ENCODE data around the gene GBP7. TPM values are rescaled to one million over a fixed set of nuclear protein-coding genes. Genes with fewer than 3 reads are reported as not detected.
"Not testable (repeated sequence)": the region's sequence is repeated elsewhere in the genome, so short reads cannot be mapped to it uniquely, and the experiment has no call there.

Gene GBP7, protein sequence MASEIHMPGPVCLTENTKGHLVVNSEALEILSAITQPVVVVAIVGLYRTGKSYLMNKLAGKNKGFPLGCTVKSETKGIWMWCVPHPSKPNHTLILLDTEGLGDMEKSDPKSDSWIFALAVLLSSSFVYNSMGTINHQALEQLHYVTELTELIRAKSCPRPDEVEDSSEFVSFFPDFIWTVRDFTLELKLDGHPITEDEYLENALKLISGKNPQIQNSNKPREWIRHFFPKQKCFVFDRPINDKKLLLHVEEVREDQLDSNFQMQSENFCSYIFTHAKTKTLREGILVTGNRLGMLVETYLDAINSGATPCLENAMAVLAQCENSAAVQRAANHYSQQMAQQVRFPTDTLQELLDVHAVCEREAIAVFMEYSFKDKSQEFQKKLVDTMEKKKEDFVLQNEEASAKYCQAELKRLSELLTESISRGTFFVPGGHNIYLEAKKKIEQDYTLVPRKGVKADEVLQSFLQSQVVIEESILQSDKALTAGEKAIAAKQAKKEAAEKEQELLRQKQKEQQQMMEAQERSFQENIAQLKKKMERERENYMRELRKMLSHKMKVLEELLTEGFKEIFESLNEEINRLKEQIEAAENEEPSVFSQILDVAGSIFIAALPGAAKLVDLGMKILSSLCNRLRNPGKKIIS
- total RNA-seq = not detected
- long read RNA-seq = 0 reads

DNA sequence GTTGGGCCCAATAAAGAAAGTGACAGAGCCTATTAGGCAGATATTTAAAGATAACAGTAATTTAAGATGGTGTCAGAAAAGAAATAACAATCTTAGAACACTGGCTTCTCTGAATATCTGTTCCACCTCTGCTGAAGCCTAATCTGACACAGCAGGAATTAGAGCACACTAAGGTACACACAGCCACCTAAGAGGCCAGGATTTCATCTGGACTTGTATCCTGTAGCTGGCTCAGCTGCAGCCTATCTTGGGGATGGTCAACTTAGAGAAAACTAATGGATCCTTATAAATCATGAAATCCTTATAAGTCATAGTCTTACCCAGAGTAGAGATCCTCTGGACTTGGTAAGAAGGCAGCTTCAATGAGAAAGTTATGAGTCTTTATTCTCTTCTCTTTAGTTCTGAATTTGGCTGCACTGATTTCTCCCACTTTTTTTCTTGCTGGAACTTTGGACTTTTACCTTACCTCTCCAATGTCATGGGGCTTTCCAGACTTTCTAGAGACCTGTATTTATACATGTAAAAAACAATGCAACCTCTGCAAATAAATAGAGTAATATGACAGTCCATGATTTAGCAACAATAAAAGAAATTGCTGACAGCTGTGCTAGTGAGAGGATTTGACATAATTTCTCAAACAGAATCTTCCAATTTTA is at the start of gene GBP7:
TSS of gene GBP7 (minus strand) at position 403 of the 656 bp plus-strand sequence. CDS start 4,068 bp downstream, outside the sequence.
- no peak for DNase-seq (ENCODE audit: low spot score)

DNA sequence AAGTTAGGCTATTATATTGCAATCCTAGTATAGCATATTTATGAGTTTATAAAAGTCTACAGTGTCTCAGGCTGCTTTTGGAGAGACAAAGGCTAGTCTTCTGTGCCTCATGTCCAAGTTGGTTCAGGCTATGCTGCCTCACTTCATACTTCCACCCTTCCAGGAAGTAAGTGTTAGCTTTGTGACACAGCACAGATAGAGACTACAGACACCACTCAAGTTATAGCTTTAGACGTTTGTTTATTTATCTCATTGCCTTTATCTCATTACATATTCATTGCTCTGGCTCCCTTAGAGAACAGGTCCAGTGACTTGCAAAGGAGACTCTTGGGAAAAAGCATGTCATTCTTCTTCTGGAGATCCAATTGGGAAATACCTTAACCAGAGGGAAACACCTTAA is 45.5 kb upstream of the GBP7 start:
- no peak for DNase-seq (ENCODE audit: low spot score)

DNA sequence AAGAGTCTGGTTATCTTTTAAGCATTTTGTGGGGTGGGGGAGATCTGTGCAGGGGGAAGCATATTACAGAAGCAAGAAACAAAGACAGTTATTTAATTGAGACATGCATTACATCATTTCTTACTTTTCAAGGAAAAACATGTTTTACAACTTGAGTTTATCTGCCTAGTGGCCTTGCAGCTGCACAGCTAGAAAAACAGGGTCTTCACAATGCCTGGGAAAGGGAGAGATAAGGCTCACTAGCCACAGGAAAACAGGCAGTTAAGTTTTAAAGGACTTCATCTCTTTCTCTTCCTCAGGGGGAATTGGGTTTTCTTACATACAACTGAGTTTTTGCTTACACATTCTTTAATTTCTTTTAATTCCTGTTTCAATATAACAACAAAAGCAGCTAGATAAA is 44.0 kb upstream of the GBP7 start:
- DNase-seq (ENCODE audit: low spot score) = not testable (repeated sequence)

DNA sequence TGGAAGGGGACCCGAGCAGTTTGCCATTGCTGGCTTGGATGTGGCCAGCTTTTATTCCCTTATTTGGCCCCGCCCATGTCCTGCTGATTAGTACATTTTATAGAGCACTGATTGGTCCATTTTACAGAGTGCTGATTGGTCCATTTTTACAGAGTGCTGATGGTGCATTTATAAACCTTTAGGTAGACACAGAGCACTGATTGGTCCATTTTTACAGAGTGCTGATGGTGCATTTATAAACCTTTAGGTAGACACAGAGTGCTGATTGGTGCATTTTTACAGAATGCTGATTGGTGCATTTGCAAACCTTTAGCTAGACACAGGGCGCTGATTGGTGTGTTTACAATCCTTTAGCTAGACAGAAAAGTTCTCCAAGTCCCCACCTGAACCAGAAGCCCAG is 43.1 kb upstream of the GBP7 start:
- DNase-seq (ENCODE audit: low spot score) = not testable (repeated sequence)

DNA sequence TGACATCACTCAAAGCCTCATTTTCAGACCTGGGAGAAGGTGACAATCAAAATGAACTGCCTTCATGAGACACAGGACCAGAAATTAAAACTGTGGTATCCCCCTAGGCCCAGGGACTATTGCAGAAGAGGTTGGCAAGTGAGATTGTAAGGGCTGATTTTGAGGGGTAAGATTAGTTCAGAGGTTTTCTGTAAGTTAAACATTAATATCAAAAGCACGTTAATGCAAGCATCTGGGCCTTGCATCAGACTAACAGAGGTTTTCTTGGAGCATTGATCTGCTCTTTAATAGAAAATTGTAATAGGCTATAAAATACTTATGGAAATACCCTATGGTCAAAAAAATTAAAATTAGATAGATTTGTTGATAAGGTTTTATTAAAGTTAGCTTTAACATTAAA is 37.5 kb upstream of the GBP7 start:
- no peak for DNase-seq (ENCODE audit: low spot score)

DNA sequence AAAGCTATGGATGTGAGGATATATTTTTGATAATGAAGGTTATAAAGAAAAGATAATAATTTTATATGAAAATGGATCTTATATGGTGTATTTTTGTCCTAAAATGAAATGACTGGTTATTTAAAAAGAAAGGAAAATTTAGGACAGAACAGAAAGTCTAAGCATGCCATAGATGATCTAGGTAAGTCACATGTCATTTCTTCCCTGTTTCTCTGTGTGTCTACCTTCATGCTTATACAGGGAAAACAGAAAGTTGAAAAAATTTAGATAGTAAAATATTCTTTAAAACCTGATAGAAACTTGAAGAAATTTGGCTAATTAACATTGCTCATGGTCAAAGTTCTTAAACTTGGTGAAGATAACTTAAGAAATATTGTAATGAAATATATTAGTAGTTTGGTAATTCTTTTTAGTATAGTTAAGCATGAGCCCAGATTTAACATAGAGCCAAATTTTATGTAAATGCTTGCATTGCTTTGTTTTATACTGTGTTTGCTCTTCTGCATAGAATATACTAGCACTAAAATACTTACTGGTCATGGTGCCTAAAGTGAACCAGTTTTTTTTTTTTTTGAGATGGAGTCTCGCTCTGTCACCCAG is 35.3 kb upstream of the GBP7 start:
- no peak for DNase-seq (ENCODE audit: low spot score)

DNA sequence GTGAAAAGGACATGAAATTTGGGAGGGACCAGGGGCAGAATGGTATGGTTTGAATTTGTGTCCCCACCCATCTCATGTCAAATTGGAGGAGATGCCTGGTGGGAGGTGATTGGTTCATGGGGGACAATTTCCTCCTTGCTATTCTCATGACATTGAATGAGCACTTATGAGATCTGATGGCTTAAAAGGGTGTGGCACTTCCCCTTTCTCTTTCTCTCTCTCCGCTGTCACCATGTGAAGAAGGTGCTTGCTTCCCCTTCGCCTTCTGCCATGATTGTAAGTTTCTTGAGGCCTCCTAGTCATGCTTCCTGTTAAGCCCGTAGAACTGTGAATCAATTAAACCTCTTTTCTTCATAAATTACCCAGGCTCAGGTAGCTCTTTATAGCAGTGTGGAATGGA is 30.6 kb upstream of the GBP7 start:
- no peak for DNase-seq (ENCODE audit: low spot score)

DNA sequence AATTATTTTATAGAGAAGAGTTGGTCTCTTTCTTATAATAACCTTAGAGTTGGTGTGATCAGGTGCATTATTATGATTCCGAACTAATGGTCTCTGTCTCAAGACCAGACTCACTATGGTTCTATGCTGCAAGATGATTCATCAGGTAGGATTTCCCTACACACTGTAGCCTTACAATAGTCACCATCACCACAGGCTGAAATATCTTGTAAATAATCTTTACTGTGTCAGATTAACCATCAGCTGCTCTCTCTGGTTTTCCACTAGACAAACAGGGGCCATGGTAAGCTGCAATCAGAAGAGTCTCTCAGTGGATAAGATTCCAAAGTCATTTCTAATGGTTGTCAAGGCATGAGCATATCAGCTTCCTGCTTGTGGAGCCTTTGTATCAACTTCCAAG is 27.4 kb upstream of the GBP7 start:
- DNase-seq (ENCODE audit: low spot score) = no peak

DNA sequence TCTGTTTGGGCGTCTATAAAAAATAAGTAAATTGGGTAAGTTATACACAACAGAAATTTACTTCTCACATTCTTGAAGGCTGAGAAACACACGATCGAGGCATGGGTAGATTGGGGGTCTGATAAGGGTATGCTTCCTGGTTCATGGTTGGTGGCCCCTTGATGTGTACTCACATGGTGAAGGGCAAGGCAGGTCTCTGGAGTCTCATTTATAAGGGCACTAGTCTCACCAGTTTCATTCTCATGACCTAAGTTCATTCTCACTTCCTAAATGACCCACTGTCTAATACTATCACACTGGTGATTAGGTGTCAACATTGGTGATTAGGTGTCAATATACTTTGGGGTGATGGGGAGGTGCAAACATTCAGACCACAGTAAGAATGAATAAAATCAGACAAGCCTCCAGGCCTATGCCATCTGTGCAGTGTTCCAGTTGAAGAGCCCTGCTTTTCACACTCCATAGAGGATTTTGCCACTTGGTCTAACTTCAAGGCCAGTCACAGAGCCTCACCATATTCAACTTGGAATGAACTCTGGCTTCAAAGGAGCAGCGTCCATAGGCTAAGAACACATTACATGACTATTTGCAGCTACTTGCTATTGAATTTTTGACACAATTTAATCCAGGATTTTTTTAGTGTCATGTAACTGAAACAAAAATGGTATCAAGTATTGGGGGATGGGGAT is 25.4 kb upstream of the GBP7 start:
- no peak for DNase-seq (ENCODE audit: low spot score)

DNA sequence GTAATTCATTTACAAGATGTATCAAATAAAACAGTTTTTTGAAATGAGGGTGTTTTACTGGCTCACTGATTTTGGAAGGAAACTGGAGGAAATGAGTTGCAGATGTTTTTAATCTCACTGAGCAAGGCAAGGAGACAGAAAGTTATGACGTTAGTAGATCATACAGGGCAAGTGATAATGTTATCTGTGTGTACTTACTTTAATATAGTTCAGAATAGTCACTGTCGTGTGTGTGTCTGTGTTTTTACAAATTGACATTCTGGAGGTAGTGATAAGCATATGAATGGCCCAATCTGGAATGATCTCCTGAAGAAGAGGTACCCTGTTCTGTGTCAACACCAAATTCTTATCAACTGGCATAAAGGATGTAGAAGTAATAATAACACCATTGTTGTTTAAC is 24.9 kb upstream of the GBP7 start:
- no peak for DNase-seq (ENCODE audit: low spot score)

DNA sequence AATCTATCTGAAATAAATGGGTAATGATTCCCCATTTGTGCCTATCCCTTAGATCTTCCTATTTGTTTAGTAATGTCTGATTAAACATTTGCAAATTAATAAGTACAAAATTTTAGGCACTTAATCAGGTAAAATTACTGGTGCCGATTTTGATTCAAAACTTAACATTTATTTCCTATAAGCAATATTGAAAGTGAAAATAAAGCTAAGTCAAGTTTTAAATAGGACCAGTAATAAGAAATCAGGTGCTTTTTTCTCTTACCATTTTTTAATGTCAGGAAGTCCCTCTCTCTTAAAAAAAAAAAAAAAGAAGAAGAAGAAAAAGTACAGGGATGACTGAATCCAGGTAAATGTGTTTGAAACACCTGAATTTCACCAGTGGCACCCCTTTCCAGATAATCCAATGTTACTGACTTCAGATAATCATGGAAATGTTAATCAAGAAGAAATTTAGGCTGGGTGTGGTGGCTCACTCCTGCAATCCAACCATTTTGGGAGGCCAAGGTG is 23.8 kb upstream of the GBP7 start:
- no peak for DNase-seq (ENCODE audit: low spot score)

DNA sequence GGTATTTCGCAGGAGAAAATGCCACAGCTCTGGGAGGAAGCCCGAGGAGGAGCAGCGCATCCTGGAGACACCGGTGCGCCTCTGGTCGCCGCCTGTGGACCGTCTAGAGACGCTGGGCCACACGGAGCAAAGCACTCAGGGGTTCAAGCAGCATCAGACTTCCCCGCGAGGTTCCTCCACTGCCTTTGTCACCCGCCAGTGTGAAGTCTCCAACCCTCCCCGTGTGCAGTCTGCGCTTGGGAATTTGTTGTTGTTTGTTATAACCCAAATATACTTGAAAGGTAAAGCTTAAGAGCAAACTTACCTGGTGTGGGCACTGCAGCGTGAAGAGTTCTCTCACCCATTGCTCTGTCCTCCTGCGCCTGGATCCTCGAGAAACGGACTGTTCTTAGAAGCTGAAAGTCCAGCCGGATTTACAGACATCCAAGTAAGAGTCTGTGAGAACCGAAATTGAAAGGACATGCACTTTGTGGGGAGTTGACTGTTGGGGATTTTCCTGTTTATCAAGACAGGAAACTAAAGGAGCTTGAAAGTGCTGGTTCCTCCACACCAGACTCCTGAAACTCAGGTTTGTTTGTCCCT is 22.8 kb upstream of the GBP7 start, which contains the start of gene GBP4:
TSS of gene GBP4 (minus strand) at position 452 of the 582 bp plus-strand sequence. CDS start at position 344, 108 bp downstream.
- DNase-seq (ENCODE audit: low spot score) = no peak

DNA sequence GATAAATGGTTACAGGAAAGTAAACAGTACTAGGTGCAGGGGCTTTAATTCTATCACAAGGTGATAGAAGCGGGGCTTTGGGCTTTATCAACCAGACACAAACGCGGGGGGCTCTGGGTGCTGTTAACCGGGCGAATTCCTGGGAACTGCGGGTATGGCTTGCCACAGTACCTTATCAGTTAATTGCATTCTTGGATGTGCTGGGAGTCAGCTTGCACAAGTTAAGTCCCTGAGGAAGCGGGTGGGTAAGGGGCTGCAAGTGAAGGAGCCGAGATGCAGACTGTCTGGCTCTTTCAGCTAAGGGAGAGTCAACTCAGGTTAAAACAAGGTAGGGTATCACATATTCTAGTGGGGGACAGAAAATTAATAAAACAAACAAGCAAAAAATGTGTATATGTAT is 22.3 kb upstream of the GBP7 start:
- DNase-seq (ENCODE audit: low spot score) = no peak

DNA sequence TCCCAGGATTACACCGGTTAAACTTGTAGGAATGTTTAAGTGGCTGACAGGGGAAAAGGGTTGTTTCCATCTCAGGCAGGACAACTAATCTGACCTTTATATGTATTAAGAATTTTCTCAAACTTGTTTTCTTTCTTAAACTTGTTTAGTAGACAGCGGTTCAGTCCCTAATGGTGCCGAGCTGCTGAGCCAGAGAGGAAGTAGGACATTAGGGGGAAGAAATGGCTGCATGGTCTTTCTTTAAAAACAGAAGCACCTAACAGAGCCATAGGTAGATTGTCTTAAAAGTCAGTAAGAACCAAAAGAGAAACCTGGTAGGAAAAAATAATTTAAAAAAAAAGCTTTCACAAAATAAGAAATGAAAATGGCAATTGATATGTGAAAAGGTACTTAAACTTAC is 19.7 kb upstream of the GBP7 start:
- no peak for DNase-seq (ENCODE audit: low spot score)

DNA sequence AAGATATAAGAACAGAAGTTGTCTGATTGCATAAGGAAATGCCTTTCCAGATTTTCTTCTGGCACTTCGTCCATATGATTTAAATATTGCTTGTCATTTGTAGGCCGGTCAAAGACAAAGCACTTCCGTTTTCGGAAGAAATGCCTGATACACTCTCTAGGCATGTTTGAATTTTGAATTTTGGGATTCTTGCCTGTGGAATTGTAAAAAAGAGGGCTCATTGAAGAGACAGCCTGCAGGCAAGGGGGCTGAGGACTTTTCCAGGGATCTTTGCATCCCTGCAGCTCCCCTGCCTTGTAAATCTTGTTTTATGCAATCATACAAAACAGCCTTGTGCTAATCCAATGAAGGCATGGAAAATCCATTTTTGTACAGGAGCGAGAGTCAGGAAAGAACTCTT is 15.5 kb upstream of the GBP7 start:
- no peak for DNase-seq (ENCODE audit: low spot score)

DNA sequence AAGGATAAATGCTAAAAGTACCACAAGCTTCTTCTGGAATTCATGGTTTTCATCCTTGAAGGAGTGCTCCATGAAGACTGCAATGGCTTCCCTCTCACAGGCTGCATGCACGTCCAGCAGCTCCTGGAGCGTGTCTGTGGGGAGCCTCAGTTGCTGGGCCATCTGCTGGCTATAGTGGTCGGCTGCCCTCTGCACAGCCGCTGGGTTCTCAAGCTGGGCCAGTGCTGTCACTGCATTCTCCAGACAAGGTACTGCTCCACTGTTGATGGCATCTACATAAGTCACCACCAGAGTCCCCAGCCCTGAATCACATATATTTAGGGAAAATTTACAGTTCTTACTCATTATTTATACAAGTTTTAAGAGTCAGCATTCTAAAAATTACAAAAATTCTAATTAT is 14.2 kb upstream of the GBP7 start:
- no peak for DNase-seq (ENCODE audit: low spot score)

DNA sequence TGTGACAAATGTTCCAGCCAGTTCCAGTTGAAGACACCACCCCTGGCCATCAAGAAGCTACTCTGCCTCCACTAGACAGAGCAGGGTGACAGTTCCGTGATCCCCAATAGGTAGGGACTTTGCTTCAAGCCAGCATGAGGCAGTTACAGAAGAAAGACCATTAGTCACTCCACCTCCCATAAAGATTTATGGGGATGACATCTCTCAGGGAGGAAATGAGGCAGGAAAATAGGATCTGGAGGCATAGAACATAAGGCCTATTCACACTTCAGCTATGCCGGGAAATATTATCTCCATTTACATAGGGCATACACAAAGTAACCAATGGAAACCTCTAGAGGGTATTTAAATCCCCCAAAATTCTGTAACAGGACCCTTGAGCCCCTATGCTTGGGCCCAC is 3.5 kb upstream of the GBP7 start:
- no peak for DNase-seq (ENCODE audit: low spot score)

DNA sequence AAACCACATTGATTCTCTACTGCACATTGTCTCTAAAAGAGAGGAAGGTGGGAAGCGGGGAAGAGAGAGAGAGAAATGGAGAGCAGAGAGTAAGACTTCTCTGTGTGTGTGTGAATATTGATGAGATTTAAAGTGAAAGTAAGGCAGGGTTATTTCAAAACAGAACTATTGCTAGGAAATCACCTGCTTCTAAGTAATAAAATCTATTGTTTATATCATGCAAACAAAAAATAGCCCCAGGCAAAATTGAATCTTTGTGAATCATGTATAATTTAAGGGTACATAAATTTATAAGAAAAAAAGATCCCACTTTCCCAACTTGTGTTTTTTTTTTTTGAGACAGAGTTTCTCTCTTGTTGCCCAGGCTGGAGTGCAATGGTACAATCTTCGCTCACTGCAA is 1.2 kb upstream of the GBP7 start:
- no peak for DNase-seq (ENCODE audit: low spot score)

DNA sequence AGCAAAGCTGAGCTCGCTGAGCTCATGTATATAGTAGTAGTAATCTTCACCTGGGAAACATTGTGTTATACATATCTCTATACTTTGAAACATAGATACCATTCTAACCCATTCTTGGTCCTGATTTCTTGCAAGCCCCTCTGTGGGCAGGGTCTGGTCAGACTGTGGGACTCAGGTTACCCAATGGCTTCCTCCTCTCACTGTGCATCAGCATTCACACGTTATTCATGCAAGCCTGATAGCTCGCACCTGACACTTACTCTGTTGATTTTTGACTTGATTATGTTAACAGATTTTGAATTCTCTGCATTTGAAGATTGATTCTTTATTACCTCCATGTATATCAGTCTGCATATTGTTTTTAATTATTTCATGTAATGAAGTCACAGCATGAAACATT is 1.3 kb downstream of the GBP7 start:
- DNase-seq (ENCODE audit: low spot score) = no peak

DNA sequence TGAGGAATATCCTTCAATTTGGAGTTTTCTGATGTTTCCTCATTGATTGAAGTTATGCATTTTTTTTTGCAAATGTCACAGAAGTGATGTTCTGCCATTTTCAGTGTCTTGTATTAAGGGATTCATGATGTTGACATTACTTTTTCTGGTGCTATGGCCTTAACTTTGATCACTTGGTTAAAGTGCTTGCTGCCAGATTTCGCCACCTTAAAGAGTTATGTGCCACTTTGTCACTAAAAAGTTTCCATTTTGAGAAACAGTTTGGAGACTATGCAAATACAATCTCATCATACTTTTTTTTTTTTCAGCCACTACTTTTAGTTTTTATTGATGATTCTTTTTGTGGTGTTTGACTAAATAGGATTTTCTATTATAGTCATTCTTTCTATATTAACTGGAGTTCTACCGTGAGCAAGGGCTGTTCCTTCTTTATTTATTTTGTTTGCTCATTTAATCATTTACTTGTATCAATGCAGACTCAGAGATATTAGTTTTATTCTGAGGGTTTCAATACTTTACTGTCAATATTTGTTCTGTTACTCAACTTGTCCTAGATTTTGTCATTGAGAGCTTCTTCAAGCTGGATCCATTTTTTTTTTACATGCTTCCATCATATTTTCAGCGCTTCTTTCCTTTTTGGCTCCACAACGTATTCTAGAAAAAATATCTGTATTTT is 3.2 kb downstream of the GBP7 start:
- DNase-seq (ENCODE audit: low spot score) = no peak

Measured in mesenteric fat pad (tissue), 1 donor.